H54 (cell line): ENCODE results near the gene CFAP206.

ENCODE experiments used
- DNase-seq: peaks from one replicate; pipeline ENCODE4 v3.0.0; 2011; ENCODE audit warnings: low spot score, mixed read lengths; ENCODE audit not compliant: insufficient read length
- FAIRE-seq: peaks from 3 replicates; lab custom pipeline; 2011; peaks lifted over from hg19 to GRCh38; lab: Jason Lieb, UNC
- POLR2A ChIP-seq: IDR thresholded peaks from 2 replicates; pipeline ENCODE4 v1.6.1; 2011; ENCODE audit warnings: low read depth, mild to moderate bottlenecking, low read length

Gene CFAP206

GRCh38 chr6:87407901-87408720 is at the start of gene CFAP206:
TSS of gene CFAP206 (plus strand) at chr6:87407972. CDS start at chr6:87409840, 1,868 bp downstream.
- DNase-seq = peak; percentile 67
- peak; percentile 87 for FAIRE-seq
- TF ChIP-seq POLR2A = peak; percentile 14; the same call in 1 of the 2 replicates

DNA sequence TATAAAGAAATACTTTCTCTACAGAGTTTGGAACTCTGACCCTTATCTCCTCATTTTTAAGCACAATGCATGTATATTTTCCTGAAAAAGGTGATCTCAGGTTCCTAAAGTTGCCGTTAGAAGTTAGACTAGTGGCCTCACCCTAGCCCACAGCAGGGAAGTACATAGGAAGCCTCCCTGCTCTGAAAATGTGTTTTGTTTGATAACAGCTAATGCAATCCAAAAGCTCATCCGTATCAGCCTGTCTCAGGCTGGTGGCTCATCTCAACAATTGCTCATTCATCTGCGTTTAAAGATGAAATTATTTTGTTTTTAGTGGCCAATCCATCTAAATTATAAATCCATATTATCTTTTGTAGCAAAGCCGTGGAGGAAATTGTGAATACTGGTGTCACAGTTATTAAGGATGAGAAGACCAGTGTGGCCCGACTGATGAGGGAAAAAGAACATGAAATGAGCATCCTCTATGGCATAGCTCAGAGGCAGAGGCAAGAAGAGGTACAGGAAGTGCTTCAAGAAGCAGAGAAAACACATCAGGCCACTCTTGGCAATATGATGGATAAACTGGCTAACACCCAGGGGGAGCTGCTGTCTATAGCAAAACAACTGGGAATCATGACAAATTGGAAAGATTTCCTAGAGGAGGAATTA is 43.0 kb upstream of the CFAP206 start:
- DNase-seq (no peak), FAIRE-seq (no peak)
- no peak for TF ChIP-seq POLR2A

- no peak for TF ChIP-seq POLR2A
- DNase-seq (no peak), FAIRE-seq (no peak)
Observed at GRCh38 chr6:87366072-87366827, 41.5 kb upstream of the CFAP206 start.

GRCh38 chr6:87366899-87367298 is 40.9 kb upstream of the CFAP206 start:
- TF ChIP-seq POLR2A = no peak
- FAIRE-seq (no peak), DNase-seq (no peak)

DNA sequence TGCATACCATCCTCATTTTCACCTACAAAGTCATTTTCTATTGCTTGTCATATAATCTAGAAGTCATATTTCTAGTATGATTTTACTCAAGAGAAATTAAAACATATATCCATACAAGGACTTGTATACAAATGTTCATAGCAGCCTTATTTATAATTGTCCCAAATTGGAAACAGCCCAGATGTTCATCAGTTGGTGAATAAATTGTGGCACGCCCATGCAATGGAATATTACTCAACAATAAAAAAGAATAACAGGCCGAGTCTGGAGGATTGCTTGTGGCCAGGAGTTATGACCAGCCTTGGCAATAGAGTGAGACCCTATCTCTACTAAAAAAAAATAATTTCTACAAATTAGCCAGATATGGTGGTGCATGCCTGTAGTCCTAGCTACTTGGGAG is 34.4 kb upstream of the CFAP206 start:
- FAIRE-seq (no peak), DNase-seq (no peak)
- no peak for TF ChIP-seq POLR2A

GRCh38 chr6:87375315-87375714 is 32.5 kb upstream of the CFAP206 start:
- FAIRE-seq (no peak), DNase-seq (no peak)
- no peak for TF ChIP-seq POLR2A

GRCh38 chr6:87376643-87377042 is 31.1 kb upstream of the CFAP206 start:
- TF ChIP-seq POLR2A = no peak
- FAIRE-seq (no peak), DNase-seq (no peak)

DNA sequence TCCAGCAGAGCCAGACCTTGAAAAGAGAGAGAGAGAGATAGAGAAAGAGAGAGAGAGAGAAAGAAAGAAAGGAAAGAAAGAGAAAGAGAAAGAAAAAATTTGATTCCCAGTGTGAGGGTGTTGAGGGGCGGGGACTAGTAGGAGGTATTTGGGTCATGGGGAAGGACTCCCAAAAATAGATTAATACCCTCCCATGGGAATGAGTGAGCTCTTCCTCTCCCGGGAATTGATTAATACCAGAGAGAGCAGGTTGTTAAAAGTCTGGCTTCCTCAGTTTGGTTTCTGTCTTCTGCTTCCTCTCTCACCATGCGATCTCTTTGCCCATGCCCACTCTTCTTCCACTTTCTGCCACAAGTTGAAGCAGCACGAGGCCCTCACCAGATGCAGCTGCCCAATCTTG is 28.8 kb upstream of the CFAP206 start:
- FAIRE-seq (no peak), DNase-seq (no peak)
- TF ChIP-seq POLR2A = no peak

GRCh38 chr6:87382861-87383260 is 24.9 kb upstream of the CFAP206 start:
- TF ChIP-seq POLR2A = no peak
- no peak for FAIRE-seq

DNA sequence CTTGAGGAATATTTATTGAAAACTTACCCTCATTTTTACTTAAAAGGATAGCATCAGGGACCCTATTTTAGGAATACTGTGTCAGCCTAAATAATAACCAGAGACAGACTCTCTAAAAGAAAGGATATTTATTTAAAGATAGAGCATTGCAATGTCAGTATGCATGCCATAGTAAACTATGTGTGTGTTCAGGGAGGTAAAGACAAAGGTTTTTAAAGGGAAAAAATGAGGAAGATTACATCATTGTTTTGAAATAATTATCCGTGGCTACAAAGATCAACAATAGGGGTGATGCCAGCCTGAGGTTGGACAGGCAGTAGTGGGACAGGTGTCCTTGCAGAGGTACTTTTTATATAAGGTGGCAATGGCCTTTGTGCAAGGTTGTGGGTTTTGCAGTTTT is 23.7 kb upstream of the CFAP206 start:
- FAIRE-seq (no peak), DNase-seq (no peak)
- TF ChIP-seq POLR2A = no peak

More at GRCh38 chr6:87382861-87383260, 24.9 kb upstream of the CFAP206 start:
- no peak for DNase-seq

- DNase-seq (no peak), FAIRE-seq (no peak)
- no peak for TF ChIP-seq POLR2A
Observed at GRCh38 chr6:87384449-87384848, 23.3 kb upstream of the CFAP206 start.

DNA sequence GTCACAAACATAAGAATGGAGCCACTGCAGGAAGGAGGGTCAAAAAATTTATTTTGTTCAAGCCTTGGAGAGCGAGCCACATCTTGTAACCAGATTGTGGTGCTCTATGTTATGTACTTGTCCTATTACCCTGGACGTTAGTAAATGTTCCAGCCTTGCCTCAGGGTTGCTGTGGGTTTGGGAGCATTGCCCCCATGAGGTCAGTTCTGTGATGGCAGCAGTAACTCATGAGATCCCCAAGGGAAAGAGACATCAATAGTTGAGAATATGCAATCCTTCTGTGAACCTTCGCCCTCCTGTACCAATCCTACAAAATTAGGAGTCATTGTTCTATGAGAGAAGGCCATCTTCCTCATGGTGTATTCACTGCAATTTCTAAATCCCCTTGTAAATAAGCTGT is 16.4 kb upstream of the CFAP206 start:
- DNase-seq = peak; percentile 12
- peak; percentile 89 for FAIRE-seq
- no peak for TF ChIP-seq POLR2A

DNA sequence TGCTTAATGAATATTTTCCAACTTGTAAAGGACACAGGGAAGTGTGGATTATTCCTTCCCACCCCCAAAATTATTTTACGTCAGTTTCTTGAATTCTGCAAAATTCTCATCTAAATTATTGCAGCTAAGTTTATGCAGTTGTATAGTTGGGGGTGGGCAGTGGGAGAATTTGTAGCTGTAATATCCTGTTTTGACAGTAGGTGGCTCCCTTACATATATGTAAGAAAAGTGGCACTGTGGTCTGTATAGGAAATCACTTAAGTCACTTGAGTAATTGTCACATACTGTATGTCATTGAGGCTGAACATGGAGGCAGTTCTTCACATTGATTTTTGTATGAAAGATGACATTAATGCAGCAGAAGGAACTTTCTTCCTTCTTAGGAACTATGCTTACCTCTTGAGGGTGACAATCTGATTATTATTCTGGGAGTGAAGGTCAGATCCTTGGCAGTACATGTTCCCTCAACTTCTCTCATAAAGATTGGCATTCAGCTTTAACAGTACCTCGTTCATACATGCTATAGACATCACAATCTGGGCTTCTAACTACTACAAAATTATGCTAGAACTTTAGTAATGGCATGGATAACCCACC is 14.6 kb upstream of the CFAP206 start:
- no peak for TF ChIP-seq POLR2A
- FAIRE-seq = peak; percentile 68
- DNase-seq = peak; percentile 11
